PFSK-1 (cell line): ENCODE measurements around the gene SAP130.

Experiments used
- FOXP2 ChIP-seq: optimal IDR thresholded peaks from 2 replicates; pipeline ENCODE3; 2011; ENCODE audit warnings: borderline replicate concordance, control low read depth, inconsistent platforms; ENCODE audit not compliant: insufficient read depth; ENCODE audit errors: extremely low read length, extremely low read depth
- POLR2AphosphoS5 ChIP-seq: IDR thresholded peaks from 2 replicates; pipeline ENCODE4 v1.6.1; 2012; ENCODE audit warnings: low read depth, mild to moderate bottlenecking, control low read depth, low read length, moderate library complexity
- SIN3A ChIP-seq: IDR thresholded peaks from 2 replicates; pipeline ENCODE4 v1.6.1; 2012; ENCODE audit warnings: mild to moderate bottlenecking, low read length, moderate library complexity, borderline replicate concordance; ENCODE audit not compliant: insufficient read depth
- TAF1 ChIP-seq: IDR thresholded peaks from 2 replicates; pipeline ENCODE4 v1.6.1; 2012; ENCODE audit warnings: low read length, control low read depth, borderline replicate concordance; ENCODE audit not compliant: insufficient read depth
- TF ChIP-seq, protein P1 (sequence below), 2 experiments: IDR thresholded peaks; 2 replicates each; pipeline versions ENCODE4 v1.6.1 to v1.8.0; 2011 to 2012; ENCODE audit warnings: low read depth in 2 of 2, low read length in 2 of 2, control low read depth in 1 of 2, inconsistent platforms in 1 of 2, mild to moderate bottlenecking in 1 of 2, moderate library complexity in 1 of 2; ENCODE audit not compliant: insufficient read depth in 1 of 2

The SAP130 gene

DNA sequence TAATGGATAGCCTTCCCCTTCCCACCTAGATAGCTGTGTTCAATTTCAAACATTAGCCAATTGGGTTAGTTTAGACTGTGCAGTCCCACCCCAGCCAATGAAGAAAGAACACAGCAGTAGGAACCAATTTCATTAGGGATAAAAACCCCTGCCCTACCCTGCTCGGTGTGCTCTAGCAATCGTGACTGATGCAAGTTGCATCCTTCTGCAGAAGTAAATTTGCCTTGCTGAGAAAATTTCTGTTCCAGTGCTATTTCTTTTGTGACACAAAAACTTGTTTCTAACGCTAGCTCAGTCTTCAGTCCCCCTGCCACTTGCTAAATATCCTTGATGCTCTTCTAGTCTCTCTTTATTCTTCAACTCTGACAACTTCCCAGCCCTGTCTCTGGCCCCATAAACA is 15.2 kb upstream of the SAP130 start:
- TF ChIP-seq SIN3A (no peak), TAF1 (no peak), FOXP2 (no peak), POLR2AphosphoS5 (no peak)
- TF ChIP-seq, protein P1, sequence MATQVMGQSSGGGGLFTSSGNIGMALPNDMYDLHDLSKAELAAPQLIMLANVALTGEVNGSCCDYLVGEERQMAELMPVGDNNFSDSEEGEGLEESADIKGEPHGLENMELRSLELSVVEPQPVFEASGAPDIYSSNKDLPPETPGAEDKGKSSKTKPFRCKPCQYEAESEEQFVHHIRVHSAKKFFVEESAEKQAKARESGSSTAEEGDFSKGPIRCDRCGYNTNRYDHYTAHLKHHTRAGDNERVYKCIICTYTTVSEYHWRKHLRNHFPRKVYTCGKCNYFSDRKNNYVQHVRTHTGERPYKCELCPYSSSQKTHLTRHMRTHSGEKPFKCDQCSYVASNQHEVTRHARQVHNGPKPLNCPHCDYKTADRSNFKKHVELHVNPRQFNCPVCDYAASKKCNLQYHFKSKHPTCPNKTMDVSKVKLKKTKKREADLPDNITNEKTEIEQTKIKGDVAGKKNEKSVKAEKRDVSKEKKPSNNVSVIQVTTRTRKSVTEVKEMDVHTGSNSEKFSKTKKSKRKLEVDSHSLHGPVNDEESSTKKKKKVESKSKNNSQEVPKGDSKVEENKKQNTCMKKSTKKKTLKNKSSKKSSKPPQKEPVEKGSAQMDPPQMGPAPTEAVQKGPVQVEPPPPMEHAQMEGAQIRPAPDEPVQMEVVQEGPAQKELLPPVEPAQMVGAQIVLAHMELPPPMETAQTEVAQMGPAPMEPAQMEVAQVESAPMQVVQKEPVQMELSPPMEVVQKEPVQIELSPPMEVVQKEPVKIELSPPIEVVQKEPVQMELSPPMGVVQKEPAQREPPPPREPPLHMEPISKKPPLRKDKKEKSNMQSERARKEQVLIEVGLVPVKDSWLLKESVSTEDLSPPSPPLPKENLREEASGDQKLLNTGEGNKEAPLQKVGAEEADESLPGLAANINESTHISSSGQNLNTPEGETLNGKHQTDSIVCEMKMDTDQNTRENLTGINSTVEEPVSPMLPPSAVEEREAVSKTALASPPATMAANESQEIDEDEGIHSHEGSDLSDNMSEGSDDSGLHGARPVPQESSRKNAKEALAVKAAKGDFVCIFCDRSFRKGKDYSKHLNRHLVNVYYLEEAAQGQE (IDR thresholded peaks at IDR 0.05; ENCODE audit: insufficient read depth in 1 of 2, low read depth in 2 of 2, low read length in 2 of 2), result no peak

DNA sequence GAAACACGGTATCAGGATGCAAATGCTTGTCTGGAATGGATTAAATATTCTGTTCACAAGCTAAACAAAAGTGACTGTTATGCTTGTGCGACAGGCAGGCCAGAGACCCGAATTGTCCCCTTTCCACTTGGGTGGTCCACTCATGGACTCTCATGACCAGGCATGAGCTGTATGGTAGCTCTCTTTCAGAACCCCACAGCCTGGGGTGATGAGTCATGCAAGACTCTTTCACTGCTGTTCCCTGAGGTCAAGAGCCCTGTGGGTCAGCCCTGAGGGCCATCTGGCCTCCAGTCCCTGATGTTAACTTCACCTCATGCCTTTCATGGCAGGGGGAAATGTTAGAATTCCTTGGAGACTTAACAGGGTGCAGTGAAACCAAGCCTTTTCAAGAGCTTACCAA is 13.7 kb upstream of the SAP130 start:
- TF ChIP-seq TAF1, result no peak
- TF ChIP-seq, protein P1 (IDR thresholded peaks at IDR 0.05; ENCODE audit: insufficient read depth in 1 of 2, low read depth in 2 of 2, low read length in 2 of 2), result no peak
- no peak for TF ChIP-seq POLR2AphosphoS5
- TF ChIP-seq FOXP2, result no peak
- no peak for TF ChIP-seq SIN3A

DNA sequence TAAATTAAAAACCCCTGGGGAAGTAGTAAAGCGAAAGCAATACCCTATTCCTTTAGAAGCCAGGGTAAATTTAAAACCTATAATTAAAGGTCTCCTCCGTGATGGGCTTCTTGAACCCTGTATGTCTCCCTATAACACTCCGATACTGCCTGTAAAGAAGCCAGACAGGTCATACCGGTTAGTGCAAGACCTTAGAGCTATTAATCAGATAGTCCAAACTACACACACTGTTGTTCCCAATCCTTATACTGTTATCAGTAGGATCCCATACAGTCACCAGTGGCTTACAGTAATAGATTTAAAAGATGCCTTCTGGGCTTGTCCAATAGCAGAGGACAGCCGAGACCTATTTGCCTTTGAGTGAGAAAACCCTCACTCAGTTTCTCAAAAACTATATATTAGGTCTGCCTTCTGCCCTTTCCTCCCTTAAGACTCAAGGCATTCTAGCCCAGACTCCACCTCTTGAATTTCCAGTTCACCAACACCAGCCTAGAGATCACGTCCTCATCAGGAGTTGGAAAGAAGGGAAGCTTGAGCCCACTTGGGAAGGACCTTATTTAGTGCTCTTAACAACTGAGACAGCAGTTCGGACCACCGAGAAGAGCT is 12.4 kb upstream of the SAP130 start:
- TF ChIP-seq POLR2AphosphoS5, result no peak

DNA sequence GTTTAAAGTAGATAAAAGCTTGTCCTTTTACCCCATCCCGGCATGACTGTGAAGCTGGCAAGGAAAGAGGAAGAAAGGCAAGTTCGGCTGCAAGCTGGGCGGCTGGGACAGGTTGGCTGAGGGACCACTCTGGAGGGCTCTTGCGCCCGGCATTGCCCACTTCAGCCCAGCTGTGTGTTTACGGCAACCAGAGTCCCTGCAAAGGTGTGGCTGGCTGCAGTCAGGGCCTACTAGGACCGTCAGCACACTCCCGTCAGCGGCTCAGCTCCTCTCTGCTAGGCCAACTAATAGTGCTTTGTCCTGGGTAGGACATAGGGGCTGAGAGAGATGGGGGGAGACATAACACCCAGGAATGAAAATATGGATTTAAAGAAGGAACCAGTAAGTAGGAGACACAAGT is 11.7 kb upstream of the SAP130 start:
- TF ChIP-seq TAF1 (no peak), FOXP2 (no peak), SIN3A (no peak), POLR2AphosphoS5 (no peak)
- TF ChIP-seq, protein P1 (IDR thresholded peaks at IDR 0.05; ENCODE audit: insufficient read depth in 1 of 2, low read depth in 2 of 2, low read length in 2 of 2), result no peak

DNA sequence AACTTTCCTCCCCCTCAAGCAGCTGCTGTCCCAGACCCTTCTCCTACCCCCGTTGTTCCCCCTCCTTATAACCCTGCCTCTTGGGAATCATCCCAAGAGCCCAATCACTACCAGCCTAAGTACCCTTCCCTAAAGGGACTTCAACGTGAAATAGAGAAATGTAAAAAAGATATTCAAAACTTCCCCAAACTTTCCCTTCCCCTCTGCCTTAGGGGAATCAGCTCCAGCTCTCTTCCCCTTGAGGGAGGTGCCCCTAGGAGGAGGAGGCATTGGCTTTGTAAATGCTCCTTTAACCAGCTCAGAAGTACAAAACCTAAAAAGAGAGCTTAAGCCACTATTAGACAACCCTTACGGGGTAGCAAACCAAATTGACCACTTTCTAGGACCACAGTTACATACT is 10.6 kb upstream of the SAP130 start:
- TF ChIP-seq, protein P1 (IDR thresholded peaks at IDR 0.05; ENCODE audit: insufficient read depth in 1 of 2, low read depth in 2 of 2, low read length in 2 of 2), result no peak
- no peak for TF ChIP-seq TAF1
- TF ChIP-seq FOXP2, result no peak
- no peak for TF ChIP-seq POLR2AphosphoS5
- TF ChIP-seq SIN3A, result no peak

DNA sequence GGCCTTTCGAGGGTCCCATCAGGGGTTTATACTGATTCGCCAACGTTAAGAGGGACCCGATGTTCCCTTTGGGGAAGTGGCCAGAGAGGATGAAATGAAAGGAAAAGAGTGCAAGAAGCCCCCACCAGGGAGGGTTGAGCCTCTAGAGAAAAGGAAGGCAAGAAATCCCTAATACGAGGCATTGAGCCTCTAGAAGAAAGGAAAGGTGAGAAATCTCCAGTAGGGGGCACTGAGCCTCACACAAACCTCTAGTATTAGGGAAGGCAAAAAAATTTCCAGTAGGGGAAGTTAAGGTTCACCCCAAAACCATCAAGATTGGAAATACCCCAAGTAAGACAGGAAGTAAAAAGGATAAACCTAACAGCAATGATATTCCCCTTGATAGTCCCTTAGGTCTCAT is 9.8 kb upstream of the SAP130 start:
- no peak for TF ChIP-seq SIN3A
- TF ChIP-seq POLR2AphosphoS5, result no peak
- TF ChIP-seq, protein P1 (IDR thresholded peaks at IDR 0.05; ENCODE audit: insufficient read depth in 1 of 2, low read depth in 2 of 2, low read length in 2 of 2), result no peak
- TF ChIP-seq FOXP2, result no peak
- TF ChIP-seq TAF1, result no peak
